ENCODE measurements around the gene ATP9A.
"Not testable (repeated sequence)": the region's sequence is repeated elsewhere in the genome, so short reads cannot be mapped to it uniquely, and the experiment has no call there.

Gene ATP9A

DNA sequence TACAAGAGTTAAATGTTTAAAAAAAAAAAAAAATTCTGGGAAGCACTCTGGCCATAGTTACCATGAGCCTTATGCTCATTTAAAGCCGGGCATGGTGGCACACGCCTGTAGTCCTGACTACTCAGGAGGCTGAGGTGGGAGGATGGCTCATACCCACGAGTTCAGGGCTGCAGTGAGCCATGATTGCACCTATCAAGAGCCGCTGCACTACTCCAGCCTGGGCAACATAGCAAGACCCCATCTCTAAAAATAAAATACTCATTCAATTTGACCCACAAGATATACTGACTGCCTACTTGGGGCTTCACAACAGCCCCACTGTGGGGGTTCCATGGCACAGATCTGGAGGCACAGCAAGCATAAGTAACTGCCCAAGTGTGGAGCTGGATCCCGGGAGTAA is 113.7 kb downstream of the ATP9A start:
- no peak for DNase-seq (ENCODE audit: low read depth)

- no peak for DNase-seq (ENCODE audit: low read depth)
Measured at GRCh38 chr20:51654060-51654459, 114.1 kb downstream of the ATP9A start.

- no peak for DNase-seq (ENCODE audit: low read depth)
Measured at GRCh38 chr20:51653226-51653625, 115.0 kb downstream of the ATP9A start.

GRCh38 chr20:51651921-51652549 is 116.2 kb downstream of the ATP9A start:
- no peak for DNase-seq (ENCODE audit: low read depth)

DNA sequence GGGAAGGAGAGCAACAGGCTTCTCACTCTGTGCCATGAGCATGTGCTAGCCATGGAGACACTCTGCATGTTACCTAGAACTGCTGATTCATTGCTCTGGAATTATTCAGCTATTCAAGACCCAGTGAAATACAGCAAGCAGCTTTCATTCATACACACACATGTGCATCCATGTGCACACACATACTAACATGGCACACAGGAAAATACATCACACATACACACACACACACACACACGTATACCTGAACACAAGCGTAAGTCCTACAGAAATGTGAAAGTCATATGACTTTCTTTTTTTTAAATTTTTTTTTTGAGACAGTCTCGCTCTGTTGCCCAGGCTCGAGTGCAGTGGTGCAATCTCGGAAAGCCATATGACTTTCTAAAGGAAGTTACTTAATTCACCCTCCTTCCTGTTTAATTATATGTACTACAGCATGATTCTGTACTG is 117.5 kb downstream of the ATP9A start:
- DNase-seq (ENCODE audit: low read depth): no peak

- DNase-seq (ENCODE audit: low read depth): no peak
Measured at GRCh38 chr20:51648571-51648947, 119.6 kb downstream of the ATP9A start.

- no peak for DNase-seq (ENCODE audit: low read depth)
Measured at GRCh38 chr20:51647674-51648570, 120.3 kb downstream of the ATP9A start.

- not testable (repeated sequence) for DNase-seq (ENCODE audit: low read depth)
Measured at GRCh38 chr20:51643810-51644209, 124.4 kb downstream of the ATP9A start.

DNA sequence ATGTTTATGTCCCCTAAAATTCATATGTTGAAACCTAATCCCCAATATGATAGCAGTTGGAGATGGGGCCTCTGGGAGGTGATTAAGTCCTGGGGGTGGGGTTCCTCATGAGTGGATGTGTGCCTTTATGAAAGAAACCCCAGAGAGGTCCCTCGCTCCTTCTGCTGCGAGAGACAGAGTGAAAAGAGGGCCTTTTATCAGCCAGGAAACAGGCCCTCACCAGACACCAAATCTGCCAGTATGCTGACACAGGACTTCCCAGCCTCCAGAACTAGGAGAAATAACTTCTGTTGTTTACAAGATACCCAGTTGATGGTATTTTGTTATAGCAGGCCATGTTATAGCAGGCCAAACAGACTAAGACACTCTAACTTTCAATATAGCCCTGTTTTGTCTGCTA is 124.8 kb downstream of the ATP9A start:
- DNase-seq (ENCODE audit: low read depth): no peak

DNA sequence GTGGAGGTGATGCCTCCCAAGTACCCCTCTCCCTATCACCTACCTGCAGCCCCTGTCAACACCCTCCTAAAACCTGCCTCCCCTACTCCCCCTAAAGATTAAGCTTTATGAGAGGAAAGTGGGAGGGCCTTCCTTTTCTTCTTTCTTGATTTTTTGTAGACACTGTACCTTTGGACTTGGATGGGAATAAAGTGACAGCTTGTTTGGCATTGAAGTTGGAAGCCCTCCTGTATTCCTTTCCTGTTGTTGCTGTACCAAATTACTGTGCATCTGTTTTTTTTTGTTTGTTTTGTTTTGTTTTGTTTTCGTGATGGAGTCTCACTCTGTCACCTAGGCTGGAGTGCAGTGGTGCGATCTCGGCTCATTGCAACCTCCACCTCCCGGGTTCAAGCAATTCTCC is 126.3 kb downstream of the ATP9A start:
- no peak for DNase-seq (ENCODE audit: low read depth)

DNA sequence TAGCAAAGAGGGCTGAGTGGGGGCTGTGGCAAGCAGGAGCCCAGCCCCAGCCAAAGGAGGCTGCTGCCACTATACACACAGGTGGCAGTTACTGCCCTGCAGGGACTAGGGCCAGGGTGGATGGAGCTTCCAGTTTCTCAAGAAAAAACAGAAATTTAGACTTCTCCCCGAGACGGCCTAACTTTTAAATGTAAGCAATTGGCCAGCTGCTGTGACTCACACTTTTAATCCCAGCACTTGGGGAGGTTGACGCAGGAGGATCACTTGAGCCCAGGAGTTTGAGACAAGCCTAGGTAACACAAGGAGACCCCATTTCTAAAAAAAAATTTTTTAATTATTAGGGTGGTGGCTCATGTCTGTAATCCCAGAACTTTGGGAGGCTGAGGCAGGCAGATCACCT is 127.4 kb downstream of the ATP9A start:
- no peak for DNase-seq (ENCODE audit: low read depth)

DNA sequence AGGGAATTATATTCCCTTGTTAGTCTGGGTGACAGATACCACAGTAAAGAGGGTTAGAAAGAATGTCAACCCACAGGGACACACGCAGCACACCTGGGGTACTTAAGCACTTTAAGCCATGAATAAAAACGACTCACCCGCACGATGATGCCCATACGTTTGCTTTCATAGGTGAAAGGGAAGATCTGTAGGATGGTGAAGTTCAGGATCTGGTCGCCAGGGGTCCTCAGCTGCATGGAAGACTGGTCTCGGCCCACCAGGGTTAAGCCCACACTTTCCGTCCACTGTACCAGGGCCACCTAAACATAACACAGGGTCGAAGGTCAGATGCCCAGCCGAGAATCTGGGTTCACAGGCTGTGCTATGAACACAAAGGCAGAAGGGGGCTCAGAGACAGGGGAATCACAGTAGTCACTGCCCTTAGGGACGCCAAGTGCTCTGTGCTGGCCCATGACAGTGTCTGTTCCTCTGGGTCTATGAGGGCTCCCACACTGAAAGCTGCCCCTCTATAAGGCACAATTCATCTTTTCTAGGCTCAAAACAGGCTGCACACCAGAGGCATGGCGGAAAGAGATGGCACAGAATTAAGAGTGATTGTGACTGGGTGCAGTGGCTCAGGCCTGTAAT is 128.9 kb downstream of the ATP9A start:
- no peak for DNase-seq (ENCODE audit: low read depth)

GRCh38 chr20:51637241-51637640 is 130.9 kb downstream of the ATP9A start:
- no peak for DNase-seq (ENCODE audit: low read depth)

GRCh38 chr20:51636123-51636522 is 132.1 kb downstream of the ATP9A start:
- no peak for DNase-seq (ENCODE audit: low read depth)

DNA sequence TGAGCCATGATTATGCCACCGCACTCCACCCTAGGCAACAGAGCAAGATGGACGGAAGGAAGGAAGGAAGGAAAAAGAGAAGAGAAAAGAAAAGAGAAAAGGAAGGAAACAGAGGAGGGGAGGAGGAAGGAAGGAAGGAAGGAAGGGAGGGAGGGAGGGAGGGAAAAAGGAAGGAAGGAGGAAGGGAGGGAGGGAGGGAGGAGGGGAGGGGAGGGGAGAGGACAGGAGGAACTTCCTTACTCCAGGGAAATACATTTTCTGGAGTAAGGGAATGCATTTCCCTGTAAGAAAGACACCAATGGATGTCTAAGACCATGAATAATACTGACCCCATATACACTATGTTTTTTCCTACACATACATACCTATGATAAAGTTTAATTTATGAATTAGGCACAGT is 132.5 kb downstream of the ATP9A start:
- no peak for DNase-seq (ENCODE audit: low read depth)

GRCh38 chr20:51634877-51635276 is 133.3 kb downstream of the ATP9A start:
- DNase-seq (ENCODE audit: low read depth): no peak

- no peak for DNase-seq (ENCODE audit: low read depth)
Measured at GRCh38 chr20:51634257-51634656, 133.9 kb downstream of the ATP9A start.

DNA sequence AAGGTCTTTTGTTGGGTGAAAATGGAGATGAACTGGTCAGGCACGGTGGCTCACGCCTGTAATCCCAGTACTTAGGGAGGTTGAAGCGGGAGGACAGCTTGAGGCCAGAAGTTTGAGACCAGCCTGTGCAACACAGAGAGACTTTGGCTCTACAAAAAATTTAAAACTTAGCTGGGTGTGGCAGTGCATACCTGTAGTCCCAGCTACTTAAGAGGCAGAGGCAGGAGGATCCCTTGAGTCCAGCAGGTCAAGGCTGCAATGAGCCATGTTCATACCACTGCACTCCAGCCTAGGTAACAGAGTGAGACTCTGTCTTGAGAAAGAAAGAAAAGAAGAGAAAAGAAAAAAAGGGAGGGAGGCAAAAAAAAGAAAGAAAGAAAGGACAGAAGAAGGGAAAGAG is 134.8 kb downstream of the ATP9A start:
- no peak for DNase-seq (ENCODE audit: low read depth)

GRCh38 chr20:51631953-51632352 is 136.2 kb downstream of the ATP9A start:
- no peak for DNase-seq (ENCODE audit: low read depth)

DNA sequence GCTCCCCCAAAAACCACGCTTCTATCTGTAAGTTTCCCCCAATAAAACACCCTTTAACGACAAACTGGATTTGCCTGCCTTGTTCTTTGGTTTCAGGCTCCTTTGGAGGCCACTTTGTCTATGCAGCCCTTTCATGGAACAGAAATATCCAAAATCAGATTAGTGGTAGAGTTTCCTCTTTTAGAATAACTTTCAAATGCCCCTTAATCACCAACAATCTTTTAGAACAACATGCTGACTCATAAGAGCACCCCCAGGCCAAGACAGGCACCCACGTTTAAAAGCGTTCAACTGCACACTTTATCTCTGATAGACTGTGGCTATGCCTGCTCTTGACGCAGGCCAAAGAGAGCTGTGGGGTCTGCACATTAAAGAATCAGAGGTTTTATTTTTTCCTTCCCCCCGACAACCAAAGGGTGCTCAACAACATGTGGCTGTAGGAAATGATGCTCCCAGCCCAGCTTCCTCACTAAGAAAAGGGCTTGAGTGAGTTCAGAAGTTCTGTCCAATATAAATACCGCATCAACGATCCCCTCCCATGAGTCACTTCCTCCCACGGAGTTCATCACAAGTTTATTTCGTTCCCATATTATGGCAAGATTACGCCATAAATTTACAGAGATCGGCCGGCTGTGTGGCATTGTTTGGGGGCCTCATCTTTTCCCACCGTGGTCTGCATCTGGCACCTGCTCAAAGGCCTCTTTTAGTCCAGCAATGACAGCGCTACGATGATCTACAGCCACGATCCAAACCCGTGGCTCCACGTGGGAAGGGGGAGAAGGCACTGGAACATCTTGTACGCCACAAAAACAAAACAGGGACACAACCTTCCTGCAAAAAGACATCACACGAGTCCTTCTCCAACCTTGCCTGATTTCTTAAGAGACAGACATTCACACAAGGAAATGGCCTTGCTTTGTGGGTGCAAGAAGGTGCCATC is 136.9 kb downstream of the ATP9A start:
- peak; percentile 95 for DNase-seq (ENCODE audit: low read depth)

DNA sequence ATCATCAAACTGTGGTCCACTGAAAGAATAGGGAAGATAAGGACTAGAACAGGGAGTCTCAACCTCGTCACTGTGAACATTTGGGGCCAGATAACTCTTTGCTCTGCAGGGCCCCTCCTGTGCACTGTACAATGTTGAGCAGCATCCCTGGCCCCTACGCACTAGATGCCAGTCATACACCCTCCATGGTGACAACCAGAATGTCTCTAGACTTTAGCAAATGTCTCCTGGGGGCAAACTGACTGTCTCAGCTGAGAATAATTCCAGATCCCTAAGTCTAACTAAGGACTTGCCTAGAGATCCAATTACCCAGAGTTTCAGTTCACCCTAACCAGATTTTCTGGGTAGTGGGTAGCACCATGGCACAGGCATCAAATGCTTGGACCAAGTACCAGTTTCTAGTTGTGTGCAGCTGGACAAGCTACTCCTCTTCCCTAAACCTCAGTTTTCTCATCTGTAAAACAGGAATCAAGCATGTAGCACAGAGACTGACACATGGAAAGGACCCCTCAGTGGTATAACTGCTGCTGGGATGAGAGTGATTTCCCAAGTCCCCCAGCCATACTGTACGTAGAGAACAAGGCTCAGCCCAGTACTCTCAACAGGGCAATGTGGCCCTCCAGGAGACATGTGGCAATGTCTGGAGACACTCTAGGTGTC is 138.7 kb downstream of the ATP9A start:
- no peak for DNase-seq (ENCODE audit: low read depth)

Measured in GM04504 (cell line).